Neuronal stem cell (in vitro differentiated cells): Measurements from ENCODE around the gene IZUMO2.

ENCODE experiments used
- DNase-seq: peaks from one replicate; pipeline ENCODE4 v3.0.0-alpha.2; 2013; ENCODE audit warnings: low spot score
- H2AFZ ChIP-seq: one replicate; pipeline ENCODE4 v1.6.1; 2013; ENCODE audit warnings: mild to moderate bottlenecking, low read length, inconsistent platforms
- H2AK5ac ChIP-seq: 2 replicates; pipeline ENCODE4 v1.6.1; 2013; ENCODE audit warnings: low read depth, mild to moderate bottlenecking, inconsistent platforms, low read length, moderate library complexity, mixed read lengths
- H2BK120ac ChIP-seq: 2 replicates; pipeline ENCODE4 v1.6.1; 2013; ENCODE audit warnings: low read depth, mild to moderate bottlenecking, inconsistent platforms, low read length, moderate library complexity, mixed read lengths
- H2BK12ac ChIP-seq: one replicate; pipeline ENCODE4 v1.6.1; 2013; ENCODE audit warnings: low read length, inconsistent platforms
- H2BK15ac ChIP-seq: 2 replicates; pipeline ENCODE4 v1.6.1; 2013; ENCODE audit warnings: mild to moderate bottlenecking, low read length, inconsistent platforms, mixed read lengths
- H2BK5ac ChIP-seq: one replicate; pipeline ENCODE4 v1.6.1; 2013; ENCODE audit warnings: inconsistent platforms, mild to moderate bottlenecking, low read length, moderate library complexity
- H3K14ac ChIP-seq: one replicate; pipeline ENCODE4 v1.6.1; 2013; ENCODE audit warnings: low read length, inconsistent platforms
- H3K18ac ChIP-seq: 2 replicates; pipeline ENCODE4 v1.6.1; 2013; ENCODE audit warnings: low read length, inconsistent platforms
- H3K23ac ChIP-seq: 2 replicates; pipeline ENCODE4 v1.6.1; 2013; ENCODE audit warnings: low read depth, mild to moderate bottlenecking, mixed read lengths, low read length, inconsistent platforms; ENCODE audit not compliant: poor library complexity
- H3K27ac ChIP-seq: replicated peaks from 3 replicates; pipeline ENCODE4 v1.5.1; 2013; ENCODE audit warnings: low read length, inconsistent platforms
- H3K27me3 ChIP-seq, 3 experiments: 2 replicates each; pipeline ENCODE4 v1.6.1; 2013; ENCODE audit warnings: low read length in 3 of 3, mild to moderate bottlenecking in 2 of 3, inconsistent platforms in 1 of 3, low read depth in 1 of 3, mixed read lengths in 1 of 3, moderate library complexity in 1 of 3; ENCODE audit not compliant: control insufficient read depth in 3 of 3, insufficient read depth in 3 of 3
- H3K36me3 ChIP-seq, 2 donors: replicated peaks in 1 of 2; 2 replicates each; pipeline ENCODE4 v1.6.1; 2013; ENCODE audit warnings: low read length in 2 of 2; ENCODE audit not compliant: control insufficient read depth in 2 of 2, insufficient read depth in 2 of 2
- H3K4ac ChIP-seq: 2 replicates; pipeline ENCODE4 v1.6.1; 2013; ENCODE audit warnings: inconsistent platforms, mild to moderate bottlenecking, low read length, moderate library complexity
- H3K4me1 ChIP-seq, 2 donors: 1 replicate in 1 of 2; 2 replicates in 1 of 2; pipeline ENCODE4 v1.6.1; 2013; ENCODE audit warnings: low read length in 2 of 2, low read depth in 1 of 2; ENCODE audit not compliant: control insufficient read depth in 2 of 2, insufficient read depth in 1 of 2
- H3K4me2 ChIP-seq: one replicate; pipeline ENCODE4 v1.6.1; 2013; ENCODE audit warnings: mild to moderate bottlenecking, low read length, inconsistent platforms; ENCODE audit not compliant: insufficient read depth, poor library complexity, severe bottlenecking
- H3K4me3 ChIP-seq, 2 donors: 2 replicates each; pipeline ENCODE4 v1.5.1; 2013; ENCODE audit warnings: low read length in 2 of 2, mild to moderate bottlenecking in 2 of 2, inconsistent platforms in 1 of 2, moderate library complexity in 1 of 2
- H3K79me1 ChIP-seq: one replicate; pipeline ENCODE4 v1.6.1; 2013; ENCODE audit warnings: low read depth, mild to moderate bottlenecking, inconsistent platforms, low read length, moderate library complexity
- H3K9ac ChIP-seq: one replicate; pipeline ENCODE4 v1.6.1; 2013; ENCODE audit warnings: mild to moderate bottlenecking, low read depth, low read length, inconsistent platforms; ENCODE audit not compliant: poor library complexity
- H3K9me3 ChIP-seq, 2 donors: replicated peaks in 1 of 2; 2 replicates each; pipeline versions ENCODE3 to v1.6.1; 2013; ENCODE audit warnings: low read length in 2 of 2, mild to moderate bottlenecking in 2 of 2, inconsistent platforms in 1 of 2, low read depth in 1 of 2, mixed read lengths in 1 of 2, moderate library complexity in 1 of 2; ENCODE audit not compliant: control insufficient read depth in 2 of 2, insufficient read depth in 1 of 2
- H4K8ac ChIP-seq: one replicate; pipeline ENCODE4 v1.6.1; 2013; ENCODE audit warnings: low read depth, mild to moderate bottlenecking, inconsistent platforms, low read length, moderate library complexity
- H4K91ac ChIP-seq: one replicate; pipeline ENCODE4 v1.6.1; 2013; ENCODE audit warnings: low read length, low read depth, mild to moderate bottlenecking, inconsistent platforms; ENCODE audit not compliant: poor library complexity
- WGBS, 2 donors: extraction: QIAGEN DNeasy Blood & Tissue Kit; methylation state at CpG; one replicate each; pipeline ENCODE4 v1.1.7; 2013; ENCODE audit warnings: missing lambda C conversion rate in 2 of 2, mixed read lengths in 1 of 2; ENCODE audit not compliant: insufficient read length in 2 of 2, insufficient replicate concordance in 1 of 2; ENCODE audit errors: extremely low coverage in 2 of 2; 5-methylcytosine and 5-hydroxymethylcytosine counted together

The IZUMO2 gene

DNA sequence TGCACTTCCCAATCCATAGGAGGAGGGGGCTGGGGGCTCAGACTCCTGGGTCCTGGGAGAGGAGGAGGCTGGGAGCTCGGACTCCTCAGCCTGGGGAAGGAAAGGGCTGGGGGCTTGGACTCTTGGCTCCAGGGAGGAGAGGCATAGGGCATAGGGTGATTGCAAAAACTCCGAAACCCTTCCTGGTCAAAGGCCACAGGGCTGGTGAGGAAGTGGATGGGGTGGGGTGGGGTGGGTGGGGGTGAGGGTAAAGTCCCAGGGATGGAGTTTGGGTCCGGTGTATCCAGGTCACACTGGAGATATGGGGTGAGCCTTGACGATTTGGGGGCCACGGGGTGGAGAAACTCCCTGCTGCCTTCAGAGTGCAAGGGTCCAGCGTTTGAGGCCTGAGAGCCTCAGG is 43.1 kb upstream of the IZUMO2 start:
- peaks cover 0 to 11% of the 10 kb centered on the region in 2 donors for H3K4me1 ChIP-seq
- H3K27me3 ChIP-seq = peaks cover 0 to 5% (median 0%) of the 10 kb centered on the region in 3 experiments
- H2BK120ac ChIP-seq = no peak overlapping the region
- peak overlapping the region; percentile 38 for H3K14ac ChIP-seq
- peak overlapping the region; percentile 84 for H2BK5ac ChIP-seq
- peaks cover 0 to 2% of the 10 kb centered on the region in 2 donors for H3K36me3 ChIP-seq
- no peak overlapping the region for H3K4me3 ChIP-seq
- no peak overlapping the region for H4K91ac ChIP-seq
- H2AFZ ChIP-seq = no peak overlapping the region
- WGBS, 2 donors = no CpG with 5 or more reads among the region's 6 CpGs
- no peak overlapping the region for H3K9ac ChIP-seq
- H3K23ac ChIP-seq = no peak overlapping the region
- H3K4me2 ChIP-seq = peak overlapping the region; percentile 11
- peak overlapping the region; percentile 84 for H2BK12ac ChIP-seq
- peak overlapping the region; percentile 99 for H2BK15ac ChIP-seq
- no peak for DNase-seq
- H4K8ac ChIP-seq = no peak overlapping the region
- no peaks in the 10 kb centered on the region for H3K9me3 ChIP-seq
- peaks cover 4% of the 10 kb centered on the region for H3K79me1 ChIP-seq
- no peak overlapping the region for H3K27ac ChIP-seq
- peak overlapping the region; percentile 64 for H2AK5ac ChIP-seq
- peak overlapping the region; percentile 80 for H3K18ac ChIP-seq
- peak overlapping the region; percentile 5 for H3K4ac ChIP-seq

DNA sequence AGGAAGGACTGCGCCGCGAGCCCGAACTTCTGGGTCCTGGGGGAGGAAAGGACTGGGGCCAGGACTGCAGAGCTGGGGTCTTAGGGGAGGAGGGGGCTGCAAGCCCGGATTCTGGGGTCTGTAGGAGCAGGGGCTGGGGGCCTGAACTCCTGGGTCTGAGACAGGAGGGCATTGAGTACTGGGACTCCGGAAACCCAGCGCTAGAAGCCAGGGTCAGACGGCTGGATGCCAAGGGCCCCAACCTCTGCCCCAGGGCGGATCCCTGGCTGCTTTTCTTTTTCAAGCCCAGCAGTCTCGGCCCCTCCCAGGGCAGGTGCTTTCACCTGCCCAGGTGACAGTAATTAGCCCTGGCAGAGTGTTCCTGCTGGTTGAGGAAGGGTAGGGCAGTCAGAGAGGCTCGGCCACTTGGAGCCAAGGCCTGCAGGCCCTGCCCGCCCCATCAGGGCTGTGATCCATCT is 42.6 kb upstream of the IZUMO2 start:
- Histone ChIP-seq H3K9me3 (no peaks in the 10 kb centered on the region), H3K4me1 (peaks cover 0 to 11% of the 10 kb centered on the region in 2 donors), H2BK5ac (peak overlapping the region; percentile 84), H3K27ac (no peak overlapping the region), H2BK15ac (peak overlapping the region; percentile 99), H4K91ac (no peak overlapping the region), H2AK5ac (peak overlapping the region; percentile 64), H4K8ac (no peak overlapping the region), H3K9ac (no peak overlapping the region), H3K14ac (no peak overlapping the region), H3K79me1 (peaks cover 4% of the 10 kb centered on the region), H3K4me3 (peak overlapping the region in 1 of 2 donors; percentile 71), H2AFZ (no peak overlapping the region), H3K4ac (peak overlapping the region; percentile 5), H3K4me2 (peak overlapping the region; percentile 77), H2BK12ac (peak overlapping the region; percentile 84), H3K18ac (peak overlapping the region; percentile 93), H3K27me3 (peaks cover 0 to 5% (median 0%) of the 10 kb centered on the region in 3 experiments), H3K23ac (no peak overlapping the region), H2BK120ac (no peak overlapping the region), H3K36me3 (peaks cover 0 to 2% of the 10 kb centered on the region in 2 donors)
- no peak for DNase-seq
- no CpG with 5 or more reads among the region's 12 CpGs for WGBS, 2 donors

DNA sequence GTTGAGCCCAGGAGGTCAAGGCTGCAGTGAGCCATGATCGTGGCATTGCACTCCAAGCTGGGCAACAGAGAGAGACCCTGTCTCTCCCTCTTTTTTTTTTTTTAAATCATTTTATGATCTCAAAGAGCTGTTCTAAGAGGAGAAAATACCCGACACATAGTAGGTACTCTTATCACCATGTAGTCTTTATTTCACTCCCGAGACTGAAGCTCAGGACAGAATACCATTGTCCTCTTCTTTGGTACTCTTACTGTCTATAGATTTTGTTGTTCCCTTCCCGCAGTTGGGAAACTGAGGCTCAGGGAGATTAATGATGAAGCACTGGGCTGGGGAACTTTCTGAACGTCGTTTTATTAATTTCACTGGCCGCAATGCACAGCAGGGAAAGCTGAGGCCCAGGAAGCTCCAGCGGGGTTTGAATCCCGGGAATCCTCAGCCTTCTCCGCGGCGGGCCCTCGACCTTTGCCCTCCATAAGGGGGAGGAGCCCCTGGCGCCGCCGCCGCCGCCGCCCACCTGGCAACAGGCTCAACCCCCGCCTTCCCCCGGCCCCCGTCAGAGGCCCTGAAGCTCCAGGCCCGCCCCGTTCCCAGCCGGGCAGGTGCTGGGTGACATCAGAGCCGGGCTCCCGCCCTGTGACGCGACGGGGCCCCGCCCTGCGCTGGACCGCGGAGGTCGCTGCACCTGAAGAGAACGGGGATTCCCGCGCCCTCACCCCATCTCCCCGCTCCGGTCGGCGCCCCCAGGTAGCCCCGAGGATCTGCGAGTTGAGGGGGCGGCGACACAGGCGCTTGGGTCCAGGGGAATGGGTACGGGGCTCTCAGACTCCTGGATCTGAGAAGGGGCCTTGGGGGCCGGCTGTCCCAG is 42.0 kb upstream of the IZUMO2 start:
- no peak overlapping the region for H3K4ac ChIP-seq
- peaks cover 0 to 5% (median 0%) of the 10 kb centered on the region in 3 experiments for H3K27me3 ChIP-seq
- no peak overlapping the region for H2AFZ ChIP-seq
- no peak overlapping the region for H4K91ac ChIP-seq
- H2BK5ac ChIP-seq = peak overlapping the region; percentile 84
- no peaks in the 10 kb centered on the region for H3K36me3 ChIP-seq
- H3K9me3 ChIP-seq = no peaks in the 10 kb centered on the region
- peak overlapping the region in 1 of 2 donors; percentile 71 for H3K4me3 ChIP-seq
- H2BK12ac ChIP-seq = no peak overlapping the region
- H2AK5ac ChIP-seq = peak overlapping the region; percentile 64
- H2BK15ac ChIP-seq = peak overlapping the region; percentile 99
- no peak overlapping the region for H2BK120ac ChIP-seq
- H3K9ac ChIP-seq = no peak overlapping the region
- no CpG with 5 or more reads among the region's 49 CpGs for WGBS, 2 donors
- H3K4me2 ChIP-seq = peak overlapping the region; percentile 77
- peaks cover 4% of the 10 kb centered on the region for H3K79me1 ChIP-seq
- H3K23ac ChIP-seq = no peak overlapping the region
- peak; percentile 72 for DNase-seq
- no peak overlapping the region for H4K8ac ChIP-seq
- H3K14ac ChIP-seq = no peak overlapping the region
- peaks cover 0 to 11% of the 10 kb centered on the region in 2 donors for H3K4me1 ChIP-seq
- peak overlapping the region; percentile 93 for H3K18ac ChIP-seq
- H3K27ac ChIP-seq = no peak overlapping the region

DNA sequence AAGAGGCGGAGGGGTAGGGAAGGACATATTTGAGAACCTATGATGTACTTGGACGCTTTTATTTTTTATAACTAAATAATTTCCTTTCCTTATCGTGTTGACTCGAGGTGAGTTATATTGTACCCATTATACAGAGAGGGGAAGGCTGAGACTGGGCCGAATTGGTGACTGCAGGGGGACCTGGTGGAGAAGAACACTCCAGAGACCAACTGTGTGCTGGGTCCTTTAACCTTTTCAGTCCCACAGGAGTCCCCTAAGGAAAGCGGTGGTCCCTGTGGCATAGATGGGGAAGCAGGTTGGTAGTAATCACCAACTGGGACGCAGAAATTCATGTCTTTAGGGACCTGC is 41.0 kb upstream of the IZUMO2 start:
- Histone ChIP-seq H3K36me3 (no peaks in the 10 kb centered on the region), H2AK5ac (no peak overlapping the region), H2BK15ac (no peak overlapping the region), H3K27me3 (peaks cover 0 to 5% (median 0%) of the 10 kb centered on the region in 3 experiments), H3K14ac (no peak overlapping the region), H3K4ac (no peak overlapping the region), H3K4me1 (peaks cover 0 to 16% of the 10 kb centered on the region in 2 donors), H3K9me3 (no peaks in the 10 kb centered on the region), H3K18ac (no peak overlapping the region), H3K23ac (no peak overlapping the region), H2BK5ac (no peak overlapping the region), H3K4me2 (peak overlapping the region; percentile 78), H3K79me1 (peaks cover 4% of the 10 kb centered on the region), H4K91ac (no peak overlapping the region), H2AFZ (no peak overlapping the region), H2BK12ac (no peak overlapping the region), H3K9ac (peak overlapping the region; percentile 83), H4K8ac (no peak overlapping the region), H3K4me3 (peak overlapping the region in 1 of 2 donors; percentile 84), H3K27ac (no peak overlapping the region), H2BK120ac (no peak overlapping the region)
- no peak for DNase-seq
- WGBS, 2 donors = no CpG with 5 or more reads among the region's 7 CpGs
